K562 (cell line): ENCODE results near the gene ZNF48. TPM values are rescaled to one million over a fixed set of nuclear protein-coding genes. Genes with fewer than 3 reads are reported as not detected.

Experiments
- ATAC-seq: fragments of 200-7000 bp; cut with Tn5 transposase; 3 replicates; pipeline ENCODE4 v1.9.1; 2020; ENCODE audit warnings: moderate library complexity
- BruUV-seq: library from RNA; stranded (reverse); fragments of 400-500 nt; replicated peaks from 2 replicates; lab custom pipeline; 2021; lab: Mats Ljungman, UMichigan
- CTCF ChIA-PET: fragments of 300-600 bp; formaldehyde crosslinking; extraction: SDS; loops from one replicate; lab custom pipeline; 2021; ENCODE audit warnings: low intra/inter-chr PET ratio; lab: Yijun Ruan, JAX
- POLR2A ChIA-PET: fragments of 300-600, 350-650 bp; sonication (Branson Sonifier 250); formaldehyde crosslinking; extraction: SDS; loops from one replicate; lab custom pipeline; 2021; ENCODE audit warnings: antibody characterized with exemption, inconsistent platforms; lab: Yijun Ruan, JAX
- DNase-seq, 4 experiments: peaks; one replicate each; pipeline versions ENCODE4 v3.0.0 to v3.0.0-alpha.2; 2011 to 2018; ENCODE audit warnings: low spot score in 3 of 4, mixed read lengths in 3 of 4; ENCODE audit errors: extremely low read depth in 1 of 4
- FAIRE-seq: peaks from 2 replicates; lab custom pipeline; 2011; peaks lifted over from hg19 to GRCh38; lab: Jason Lieb, UNC
- H2AFZ ChIP-seq: 2 replicates; pipeline ENCODE4 v1.6.0; 2011; ENCODE audit warnings: low read depth, low read length, control low read depth, inconsistent platforms
- H3K27ac ChIP-seq: fragments of 200-600 bp; 3 replicates; pipeline ENCODE4 v1.8.0; 2011; ENCODE audit warnings: low read depth, mild to moderate bottlenecking, control low read depth, inconsistent platforms, low read length, moderate library complexity, mixed read lengths; ENCODE audit errors: extremely low read depth
- H3K27me3 ChIP-seq, 2 experiments: fragments of 300-600 bp in 1 of 2; 2 replicates in 1 of 2; 3 replicates in 1 of 2; pipeline versions ENCODE4 v1.6.0 to v1.8.0; 2011; ENCODE audit warnings: inconsistent platforms in 2 of 2, low read length in 2 of 2, mild to moderate bottlenecking in 1 of 2, mixed read lengths in 1 of 2, moderate library complexity in 1 of 2; ENCODE audit not compliant: control insufficient read depth in 2 of 2, insufficient read depth in 2 of 2
- H3K36me3 ChIP-seq: fragments of 300-600 bp; 3 replicates; pipeline ENCODE4 v1.8.0; 2011; ENCODE audit warnings: mild to moderate bottlenecking, low read length, inconsistent platforms; ENCODE audit not compliant: control insufficient read depth, insufficient read depth
- H3K4me1 ChIP-seq, 2 experiments: fragments of 200-600 bp in 1 of 2; replicated peaks in 1 of 2; 2 replicates in 1 of 2; 3 replicates in 1 of 2; pipeline versions ENCODE4 v1.5.1 to v1.8.0; 2011; ENCODE audit warnings: inconsistent platforms in 2 of 2, low read length in 2 of 2, mild to moderate bottlenecking in 1 of 2, mixed read lengths in 1 of 2, moderate library complexity in 1 of 2; ENCODE audit not compliant: control insufficient read depth in 2 of 2, insufficient read depth in 2 of 2
- H3K4me2 ChIP-seq: 2 replicates; pipeline ENCODE4 v1.6.1; 2011; ENCODE audit warnings: low read length, control low read depth, inconsistent platforms, mixed read lengths; ENCODE audit not compliant: insufficient read depth
- H3K4me3 ChIP-seq: fragments of 200-600 bp; sonication (generic), shearing (Covaris generic); 2 replicates; pipeline ENCODE4 v1.5.1; 2016; ENCODE audit warnings: control low read depth, inconsistent platforms
- H3K79me2 ChIP-seq: fragments of 200-600 bp; 3 replicates; pipeline ENCODE4 v1.8.0; 2011; ENCODE audit warnings: low read length, inconsistent platforms; ENCODE audit not compliant: control insufficient read depth, insufficient read depth
- H3K9ac ChIP-seq, 2 experiments: 2 replicates each; pipeline versions ENCODE4 v1.6.0 to v1.6.1; 2011; ENCODE audit warnings: low read depth in 2 of 2, low read length in 2 of 2, control low read depth in 1 of 2, inconsistent platforms in 1 of 2, mild to moderate bottlenecking in 1 of 2, mixed read lengths in 1 of 2; ENCODE audit not compliant: insufficient read depth in 1 of 2
- H3K9me1 ChIP-seq: one replicate; pipeline ENCODE4 v1.6.0; 2011; ENCODE audit warnings: inconsistent platforms, mild to moderate bottlenecking, low read length, moderate library complexity; ENCODE audit not compliant: control insufficient read depth, insufficient read depth
- H3K9me3 ChIP-seq: replicated peaks from 2 replicates; pipeline ENCODE4 v1.5.1; 2011; ENCODE audit warnings: low read depth, low read length, inconsistent platforms; ENCODE audit not compliant: control insufficient read depth, insufficient read depth
- H4K20me1 ChIP-seq: replicated peaks from 2 replicates; pipeline ENCODE4 v1.6.1; 2011; ENCODE audit warnings: low read length, inconsistent platforms, mixed read lengths; ENCODE audit not compliant: control insufficient read depth, insufficient read depth
- BHLHE40 ChIP-seq: IDR thresholded peaks from 2 replicates; pipeline ENCODE4 v1.6.1; 2011; ENCODE audit warnings: low read length, improper control_type of control experiment
- CBFA2T2 ChIP-seq: fragments of 450-650 bp; conservative IDR thresholded peaks from 2 replicates; pipeline ENCODE4 v1.6.1; 2017; ENCODE audit warnings: mild to moderate bottlenecking
- ELF4 ChIP-seq: fragments of 450-650 bp; formaldehyde crosslinking; IDR thresholded peaks from 2 replicates; pipeline ENCODE4 v1.4.0; 2022; ENCODE audit warnings: missing genetic modification characterization
- ESRRB ChIP-seq: fragments of 250-450 bp; sonication (Bioruptor Pico); IDR thresholded peaks from 2 replicates; pipeline ENCODE4 v1.5.0; 2020; ENCODE audit warnings: mild to moderate bottlenecking, moderate library complexity, borderline replicate concordance
- FOXP1 ChIP-seq: sonication (generic); formaldehyde crosslinking; IDR thresholded peaks from 2 replicates; pipeline ENCODE4 v1.8.0; 2022; ENCODE audit warnings: mild to moderate bottlenecking, missing genetic modification reagents
- HNRNPL ChIP-seq: fragments of 200-400 bp; formaldehyde crosslinking; IDR thresholded peaks from 2 replicates; pipeline ENCODE4 v1.6.1; 2017; ENCODE audit warnings: low read depth, mild to moderate bottlenecking, low read length
- LCOR ChIP-seq: sonication (generic); formaldehyde crosslinking; IDR thresholded peaks from 2 replicates; pipeline ENCODE4 v1.8.0; 2022; ENCODE audit warnings: mild to moderate bottlenecking, missing genetic modification reagents
- LEF1 ChIP-seq: fragments of 450-650 bp; IDR thresholded peaks from 2 replicates; pipeline ENCODE4 v1.6.1; 2016; ENCODE audit warnings: mild to moderate bottlenecking
- MECOM ChIP-seq: fragments of 250-450 bp; sonication (Bioruptor Pico); IDR thresholded peaks from 2 replicates; pipeline ENCODE4 v1.8.0; 2022; ENCODE audit warnings: inconsistent platforms
- MXI1 ChIP-seq: IDR thresholded peaks from 2 replicates; pipeline ENCODE4 v1.6.1; 2011; ENCODE audit warnings: low read depth, mild to moderate bottlenecking, improper control_type of control experiment, low read length
- RB1 ChIP-seq: fragments of 450-650 bp; IDR thresholded peaks from 2 replicates; pipeline ENCODE4 v1.6.1; 2017; ENCODE audit warnings: low read depth, mild to moderate bottlenecking
- RBM17 ChIP-seq: fragments of 200-400 bp; formaldehyde crosslinking; IDR thresholded peaks from 2 replicates; pipeline ENCODE4 v1.6.1; 2017; ENCODE audit warnings: low read depth, mild to moderate bottlenecking, low read length, borderline replicate concordance
- RFX1 ChIP-seq: fragments of 450-650 bp; IDR thresholded peaks from 2 replicates; pipeline ENCODE4 v1.6.1; 2016; ENCODE audit warnings: mild to moderate bottlenecking, moderate library complexity
- SIRT6 ChIP-seq: IDR thresholded peaks from one replicate; pipeline ENCODE4 v1.6.1; 2012; ENCODE audit warnings: low read depth, mild to moderate bottlenecking, control low read depth, inconsistent platforms, low read length, moderate library complexity
- SMAD1 ChIP-seq: fragments of 150-350 bp; IDR thresholded peaks from 2 replicates; pipeline ENCODE4 v1.6.1; 2014; ENCODE audit warnings: low read length, low read depth; ENCODE audit not compliant: partially characterized antibody
- ZNF324 ChIP-seq: fragments of 250-450 bp; sonication (Bioruptor Pico); IDR thresholded peaks from 2 replicates; pipeline ENCODE4 v1.4.0; 2020; ENCODE audit warnings: mild to moderate bottlenecking
- ZNF347 ChIP-seq: fragments of 450-650 bp; formaldehyde crosslinking; IDR thresholded peaks from 2 replicates; pipeline ENCODE4 v1.4.0; 2020; ENCODE audit warnings: low read depth, mild to moderate bottlenecking, moderate library complexity
- ZNF512 ChIP-seq: IDR thresholded peaks from 2 replicates; pipeline ENCODE4 v1.6.1; 2016; ENCODE audit warnings: missing genetic modification characterization, missing compliant biosample characterization
- ZNF644 ChIP-seq: fragments of 200-800 bp; sonication (Bioruptor generic); IDR thresholded peaks from 2 replicates; pipeline ENCODE4 v1.6.1; 2016; ENCODE audit warnings: low read depth, missing genetic modification characterization, missing compliant biosample characterization
- ZNF76 ChIP-seq: fragments of 250-450 bp; sonication (Bioruptor Pico); IDR thresholded peaks from 2 replicates; pipeline ENCODE4 v1.4.0; 2020; ENCODE audit warnings: mild to moderate bottlenecking, moderate library complexity, borderline replicate concordance
- WGBS: fragments of 100-300 bp; shearing (Covaris generic); methylation state at CpG from one replicate; pipeline ENCODE4 v1.1.6; 2016; ENCODE audit warnings: low coverage, mixed read lengths; ENCODE audit not compliant: insufficient coverage; ENCODE audit errors: missing lambda C conversion rate; 5-methylcytosine and 5-hydroxymethylcytosine counted together
- in situ Hi-C: fragments of 300-500 bp; cut with MboI; formaldehyde crosslinking; loops from 4 replicates; pipeline ENCODE4 v1.15.0; 2018; ENCODE audit warnings: inconsistent platforms, mixed read lengths
- intact Hi-C: fragments of 100-400 bp; cut with micrococcal nuclease; formaldehyde crosslinking; loops from 2 replicates; pipeline ENCODE4 v1.14.2; 2022
- polyA plus RNA-seq, 8 experiments: library from polyadenylated mRNA; depleted of rRNA in 4 of 8; stranded (reverse) in 5 of 8; unstranded in 3 of 8; fragments of >200 nt; fragmentation: Nextera tagmentation in 2 of 8; fragmentation: Illumina TruSeq in 1 of 8; extraction: Ambion mirVana in 2 of 8; extraction: Trizol in 1 of 8; gene quantifications; 2 replicates each; pipeline versions ENCODE4 v1.2.1 to v1.2.3, GENCODE V29; 2011 to 2014; ENCODE audit warnings: inconsistent platforms in 1 of 8, missing spikeins in 1 of 8
- total RNA-seq, 7 experiments: library from RNA; depleted of rRNA in 6 of 7; stranded (reverse); fragments of >200 nt in 6 of 7; fragmentation: Illumina TruSeq in 2 of 7; extraction: Trizol in 2 of 7; gene quantifications; 2 replicates each; pipeline versions ENCODE4 v1.2.1 to v1.2.3, GENCODE V29; 2011 to 2021; ENCODE audit warnings: low replicate concordance in 1 of 7
- TF ChIP-seq, protein P1 (sequence below): fragments of 200-800 bp; sonication (Bioruptor generic); IDR thresholded peaks from 2 replicates; pipeline ENCODE4 v1.6.1; 2017; ENCODE audit warnings: missing genetic modification characterization, missing compliant biosample characterization

Gene ZNF48
- total and polyA plus RNA-seq, 9 of the 15 experiments (the other 6 are each of a cell fraction or from before 2014, with no cell fraction given) = 0.38 to 11.6 (median 4.7) TPM

DNA sequence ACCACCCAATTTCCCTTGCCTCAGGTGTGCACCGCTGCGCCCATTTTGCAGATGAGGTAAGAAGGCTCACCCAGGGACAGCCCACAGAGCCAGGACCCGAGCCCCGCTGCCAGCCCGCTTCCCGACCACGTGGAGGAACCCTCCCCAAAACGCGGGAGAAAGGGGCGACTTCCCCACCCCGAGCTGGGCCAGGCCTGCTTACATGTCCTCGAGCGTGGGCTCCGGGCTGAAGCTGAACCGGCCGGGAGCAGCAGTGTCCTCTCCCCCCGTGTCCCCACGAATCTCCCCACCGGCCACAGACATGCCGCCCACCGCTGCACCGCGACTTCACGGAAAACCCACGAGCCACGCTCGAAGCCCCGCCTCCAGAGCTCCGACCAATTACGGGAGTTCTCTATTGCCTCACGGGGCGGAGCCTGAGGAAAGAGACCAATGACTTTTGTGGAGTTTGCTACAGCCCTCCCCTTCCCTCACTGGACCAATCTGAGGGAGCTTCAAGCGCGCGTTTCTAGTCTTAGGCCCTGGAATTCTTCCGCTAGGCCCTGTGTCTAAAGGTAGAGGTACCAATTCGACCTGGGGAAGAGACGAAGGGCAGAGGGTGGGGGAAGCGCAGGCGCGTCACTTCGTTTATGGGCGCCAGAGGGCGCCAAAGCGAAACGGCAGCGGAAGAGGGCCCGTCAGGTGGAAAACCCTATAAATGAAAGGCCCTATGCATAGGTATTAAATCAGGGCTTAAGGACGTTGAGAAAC, 34.6 kb downstream of the ZNF48 start, which contains the start of gene DCTPP1:
DCTPP1 (minus strand) TSS at position 353 of the 750 bp plus-strand sequence; CDS start at position 303, 50 bp downstream.
- in situ Hi-C loops (loop anchor here (10.0 kb wide), 1 partner anchor 195 kb away; no protein-coding TSS in a partner anchor), intact Hi-C loops (loop anchor here (1.0 kb wide), 3 partner anchors 15 to 228 kb away; partner anchors contain the start of genes FBRS and SEPHS2)
- ATAC-seq (peak; percentile 99), DNase-seq (peak; percentile 94 to 99 (median 95)), FAIRE-seq (peak; percentile 100)
- peak within 1 kb of the TSS; percentile 84 for H3K27ac ChIP-seq
- no TSS peak for BruUV-seq
- ChIA-PET CTCF (interaction anchor here (0.7 to 3.3 kb wide), 4 partner anchors 167 to 472 kb away, joined by 3 to 23 read pairs (median 7); partner anchors contain the start of gene FBRS), POLR2A (interaction anchor here (0.6 to 1.9 kb wide), 16 partner anchors 9 to 229 kb away, joined by 3 to 16 read pairs (median 4); partner anchors contain the start of genes FBRS, PRR14, SEPHS2 and ZNF48)
- peak within 1 kb of the TSS; percentile 95 for H2AFZ ChIP-seq
- 1% methylated on average over 45 of the region's 49 CpGs for whole genome bisulfite sequencing
- H3K9me1 ChIP-seq = no peaks in the 10 kb centered on the region
- peak within 1 kb of the TSS; percentile 81 to 95 for H3K9ac ChIP-seq
- H3K27me3 ChIP-seq = no peaks in the 10 kb centered on the region
- H3K4me1 ChIP-seq = peaks cover 15 to 36% of the 10 kb centered on the region in 2 experiments
- H4K20me1 ChIP-seq = no peaks in the 10 kb centered on the region
- peak within 1 kb of the TSS; percentile 75 for H3K4me3 ChIP-seq
- H3K79me2 ChIP-seq = peaks cover 41% of the 10 kb centered on the region
- H3K36me3 ChIP-seq = peaks cover 36% of the 10 kb centered on the region
- H3K9me3 ChIP-seq = no peaks in the 10 kb centered on the region
- peak within 1 kb of the TSS; percentile 94 for H3K4me2 ChIP-seq
- TF ChIP-seq ZNF512 (tag) = no peak
- TF ChIP-seq SIRT6 = no peak
- TF ChIP-seq FOXP1 (CRISPR knock-in tag) = peak; percentile 85
- no peak for TF ChIP-seq ELF4 (CRISPR knock-in tag)
- TF ChIP-seq SMAD1 = no peak
- TF ChIP-seq CBFA2T2 = no peak
- TF ChIP-seq ZNF76 (CRISPR knock-in tag) = no peak
- TF ChIP-seq ZNF324 (CRISPR knock-in tag) = no peak
- TF ChIP-seq RB1 = peak; percentile 31; the same call in 1 of the 2 replicates
- no peak for TF ChIP-seq MECOM (CRISPR knock-in tag)
- TF ChIP-seq ESRRB (CRISPR knock-in tag) = no peak
- TF ChIP-seq BHLHE40 = no peak
- no peak for TF ChIP-seq ZNF347 (CRISPR knock-in tag)
- peak; percentile 82 for TF ChIP-seq LCOR
- no peak for TF ChIP-seq RBM17
- TF ChIP-seq LEF1 = no peak
- no peak for TF ChIP-seq HNRNPL
- TF ChIP-seq, protein P1, sequence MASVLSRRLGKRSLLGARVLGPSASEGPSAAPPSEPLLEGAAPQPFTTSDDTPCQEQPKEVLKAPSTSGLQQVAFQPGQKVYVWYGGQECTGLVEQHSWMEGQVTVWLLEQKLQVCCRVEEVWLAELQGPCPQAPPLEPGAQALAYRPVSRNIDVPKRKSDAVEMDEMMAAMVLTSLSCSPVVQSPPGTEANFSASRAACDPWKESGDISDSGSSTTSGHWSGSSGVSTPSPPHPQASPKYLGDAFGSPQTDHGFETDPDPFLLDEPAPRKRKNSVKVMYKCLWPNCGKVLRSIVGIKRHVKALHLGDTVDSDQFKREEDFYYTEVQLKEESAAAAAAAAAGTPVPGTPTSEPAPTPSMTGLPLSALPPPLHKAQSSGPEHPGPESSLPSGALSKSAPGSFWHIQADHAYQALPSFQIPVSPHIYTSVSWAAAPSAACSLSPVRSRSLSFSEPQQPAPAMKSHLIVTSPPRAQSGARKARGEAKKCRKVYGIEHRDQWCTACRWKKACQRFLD (CRISPR knock-in tag) = no peak
- TF ChIP-seq RFX1 = no peak
- TF ChIP-seq MXI1 = peak; percentile 29; the same call in 1 of the 2 replicates
- no peak for TF ChIP-seq ZNF644 (tag)
